Neutrophil (primary cell): Measurements from ENCODE around the gene UBTD1.

ENCODE experiments used
- H3K27ac ChIP-seq: fragments of 200-600 bp; sonication (generic); 2 replicates; pipeline ENCODE4 v1.5.1; 2016; ENCODE audit warnings: mild to moderate bottlenecking, moderate library complexity
- H3K27me3 ChIP-seq: fragments of 200-600 bp; sonication (generic); 2 replicates; pipeline ENCODE4 v1.6.0; 2016; ENCODE audit warnings: mild to moderate bottlenecking
- H3K36me3 ChIP-seq: fragments of 200-600 bp; sonication (generic); 2 replicates; pipeline ENCODE4 v1.5.1; 2017
- H3K4me1 ChIP-seq, 2 experiments: fragments of 200-600 bp in 1 of 2; sonication (generic) in 1 of 2; 1 replicate in 1 of 2; 2 replicates in 1 of 2; pipeline versions ENCODE4 v1.5.1 to v1.6.1; 2013 to 2016; ENCODE audit warnings: low read depth in 1 of 2, low read length in 1 of 2, mild to moderate bottlenecking in 1 of 2, moderate library complexity in 1 of 2; ENCODE audit not compliant: control insufficient read depth in 1 of 2, insufficient read depth in 1 of 2
- H3K4me3 ChIP-seq, 2 experiments: fragments of 200-600 bp in 1 of 2; sonication (generic) in 1 of 2; 1 replicate in 1 of 2; 2 replicates in 1 of 2; pipeline ENCODE4 v1.5.1; 2013 to 2016; ENCODE audit warnings: low read depth in 1 of 2, low read length in 1 of 2, mild to moderate bottlenecking in 1 of 2, moderate library complexity in 1 of 2
- H3K9me3 ChIP-seq: fragments of 200-600 bp; sonication (generic); 2 replicates; pipeline ENCODE4 v1.5.1; 2016
- TF ChIP-seq, protein P1 (sequence below): fragments of 200-600 bp; sonication (generic); IDR thresholded peaks from 2 replicates; pipeline ENCODE4 v1.5.1; 2016; ENCODE audit warnings: antibody characterized with exemption

The UBTD1 gene

DNA sequence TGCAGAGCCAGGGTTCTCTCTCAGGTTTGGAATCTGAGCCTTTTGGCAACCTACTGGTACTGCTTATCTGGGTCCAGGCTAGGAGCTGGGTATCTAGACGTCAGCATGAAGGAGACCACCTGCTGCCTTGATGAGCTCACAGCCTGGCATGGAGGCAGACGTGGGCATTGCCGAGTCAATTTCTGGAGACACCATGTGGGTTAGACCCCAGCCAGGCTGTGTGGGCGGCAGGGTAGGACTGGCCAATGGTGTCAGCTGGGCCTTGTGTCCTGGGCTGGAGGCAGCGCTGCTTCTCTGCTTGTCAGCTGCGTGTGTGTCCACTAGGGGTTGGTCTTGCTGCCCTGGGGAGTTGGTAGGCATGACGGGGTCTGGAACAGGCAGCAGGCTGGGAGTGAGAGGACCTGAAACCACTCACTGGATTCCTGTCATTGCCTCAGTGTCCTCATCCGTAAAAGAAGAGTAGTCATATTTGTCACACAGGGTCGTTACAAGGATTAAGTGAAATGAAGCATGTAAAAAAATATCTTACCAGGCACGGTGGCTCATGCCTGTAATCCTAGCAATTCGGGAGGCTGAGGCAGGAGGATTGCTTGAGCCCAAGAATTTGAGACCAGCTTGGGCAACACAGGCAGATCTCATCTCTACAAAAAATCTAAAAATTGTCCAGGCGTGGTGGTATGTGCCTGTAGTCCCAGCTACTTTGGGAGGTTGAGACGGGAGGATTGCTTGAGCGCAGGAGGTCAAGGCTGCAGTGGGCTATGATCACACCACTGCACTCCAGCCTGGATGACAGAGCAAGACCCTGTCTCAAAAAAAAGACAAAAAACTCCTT, 42.2 kb downstream of the UBTD1 start:
- Histone ChIP-seq H3K4me3 (no peak overlapping the region), H3K4me1 (peaks cover 11 to 14% of the 10 kb centered on the region in 2 experiments), H3K36me3 (no peaks in the 10 kb centered on the region), H3K27ac (no peak overlapping the region), H3K9me3 (no peaks in the 10 kb centered on the region), H3K27me3 (no peaks in the 10 kb centered on the region)
- TF ChIP-seq, protein P1, sequence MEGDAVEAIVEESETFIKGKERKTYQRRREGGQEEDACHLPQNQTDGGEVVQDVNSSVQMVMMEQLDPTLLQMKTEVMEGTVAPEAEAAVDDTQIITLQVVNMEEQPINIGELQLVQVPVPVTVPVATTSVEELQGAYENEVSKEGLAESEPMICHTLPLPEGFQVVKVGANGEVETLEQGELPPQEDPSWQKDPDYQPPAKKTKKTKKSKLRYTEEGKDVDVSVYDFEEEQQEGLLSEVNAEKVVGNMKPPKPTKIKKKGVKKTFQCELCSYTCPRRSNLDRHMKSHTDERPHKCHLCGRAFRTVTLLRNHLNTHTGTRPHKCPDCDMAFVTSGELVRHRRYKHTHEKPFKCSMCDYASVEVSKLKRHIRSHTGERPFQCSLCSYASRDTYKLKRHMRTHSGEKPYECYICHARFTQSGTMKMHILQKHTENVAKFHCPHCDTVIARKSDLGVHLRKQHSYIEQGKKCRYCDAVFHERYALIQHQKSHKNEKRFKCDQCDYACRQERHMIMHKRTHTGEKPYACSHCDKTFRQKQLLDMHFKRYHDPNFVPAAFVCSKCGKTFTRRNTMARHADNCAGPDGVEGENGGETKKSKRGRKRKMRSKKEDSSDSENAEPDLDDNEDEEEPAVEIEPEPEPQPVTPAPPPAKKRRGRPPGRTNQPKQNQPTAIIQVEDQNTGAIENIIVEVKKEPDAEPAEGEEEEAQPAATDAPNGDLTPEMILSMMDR: no peak

GRCh38 chr10:97542169-97543024, 43.7 kb downstream of the UBTD1 start:
- Histone ChIP-seq H3K9me3 (no peaks in the 10 kb centered on the region), H3K27ac (peak overlapping the region; percentile 58), H3K4me3 (no peak overlapping the region), H3K4me1 (peaks cover 11 to 14% of the 10 kb centered on the region in 2 experiments), H3K27me3 (no peaks in the 10 kb centered on the region), H3K36me3 (no peaks in the 10 kb centered on the region)
- TF ChIP-seq, protein P1: no peak

DNA sequence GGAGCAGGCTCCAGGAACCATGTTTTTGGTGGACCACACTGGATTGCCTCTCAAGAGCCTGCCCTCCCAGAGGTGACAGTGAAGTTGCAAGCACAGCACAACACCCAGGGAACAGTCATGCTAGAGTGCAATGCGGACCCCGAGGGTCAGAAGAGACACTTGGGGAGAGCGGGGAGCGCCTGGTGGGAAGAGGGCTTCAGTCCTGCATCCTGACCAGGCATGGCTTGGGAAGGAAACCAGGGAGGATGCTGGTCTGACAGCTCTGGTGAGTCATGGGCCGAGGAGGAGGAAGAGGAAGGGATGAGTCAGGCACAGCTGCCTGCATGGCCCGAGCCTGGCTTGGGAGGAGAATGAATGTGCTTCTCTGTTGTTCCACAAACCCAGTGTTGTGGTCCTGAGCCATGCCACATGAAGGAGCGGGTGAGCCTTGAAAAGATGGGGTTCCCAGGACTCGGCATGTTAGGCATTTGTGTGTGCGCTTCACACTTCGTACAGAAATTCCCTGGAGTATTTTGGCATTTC, 44.4 kb downstream of the UBTD1 start:
- H3K4me3 ChIP-seq: no peak overlapping the region
- TF ChIP-seq, protein P1: no peak
- H3K27ac ChIP-seq: peak overlapping the region; percentile 58
- peaks cover 11 to 14% of the 10 kb centered on the region in 2 experiments for H3K4me1 ChIP-seq
- H3K27me3 ChIP-seq: no peaks in the 10 kb centered on the region
- H3K9me3 ChIP-seq: no peaks in the 10 kb centered on the region
- peaks cover 2% of the 10 kb centered on the region for H3K36me3 ChIP-seq

DNA sequence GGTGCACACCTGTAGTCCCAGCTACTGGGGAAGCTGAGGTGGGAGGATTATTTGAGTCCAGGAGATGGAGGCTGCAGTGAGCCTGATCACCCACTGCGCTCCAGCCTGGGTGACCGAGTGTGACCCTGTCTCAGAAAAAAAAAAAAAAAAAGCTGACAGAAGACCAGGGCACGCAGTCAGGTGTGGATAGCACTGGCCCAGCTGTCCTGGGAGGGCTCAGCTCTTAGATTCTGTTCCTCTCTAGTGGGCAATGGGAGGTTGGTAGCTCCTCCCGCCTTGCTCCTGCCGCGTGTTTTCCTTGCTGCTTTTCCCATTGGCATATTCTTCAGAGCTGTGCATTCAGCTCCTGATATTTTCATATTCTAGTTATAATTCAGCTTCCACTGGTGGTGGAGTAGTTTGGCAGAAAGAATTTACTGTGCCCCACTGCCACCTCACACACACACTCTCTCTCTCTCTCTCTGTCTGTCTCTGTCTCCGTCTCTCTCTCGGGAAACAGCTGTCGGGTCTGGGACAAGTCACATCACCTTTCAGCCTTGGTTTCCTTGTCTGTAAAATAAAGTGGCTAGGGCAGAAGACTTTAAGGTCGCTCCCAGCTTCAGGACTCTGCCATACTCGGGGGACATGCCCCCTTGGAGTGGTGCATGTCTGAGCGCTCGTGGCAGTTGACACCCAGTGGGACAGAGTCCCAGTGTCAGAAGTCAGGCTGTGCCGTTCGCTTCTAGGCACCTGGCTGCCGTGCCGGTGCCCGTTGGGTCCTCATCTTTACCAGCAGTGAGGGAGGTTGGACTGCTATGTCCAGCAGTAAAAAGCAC, 47.9 kb downstream of the UBTD1 start:
- Histone ChIP-seq H3K4me1 (peaks cover 11 to 14% of the 10 kb centered on the region in 2 experiments), H3K27ac (no peak overlapping the region), H3K27me3 (no peaks in the 10 kb centered on the region)

More for the DNA sequence above, 47.9 kb downstream of the UBTD1 start:
- TF ChIP-seq, protein P1: no peak
- no peak overlapping the region for H3K4me3 ChIP-seq
- H3K36me3 ChIP-seq: peaks cover 12% of the 10 kb centered on the region
- no peaks in the 10 kb centered on the region for H3K9me3 ChIP-seq
